Large intestine (tissue), 3 donors: Measurements from ENCODE around the gene ADAMTS1. TPM values are rescaled to one million over a fixed set of nuclear protein-coding genes. Genes with fewer than 3 reads are reported as not detected.
"Not testable (repeated sequence)": the region's sequence is repeated elsewhere in the genome, so short reads cannot be mapped to it uniquely, and the experiment has no call there.

Experiments
- DNase-seq, 2 donors: peaks; one replicate each; pipeline versions ENCODE4 v3.0.0 to v3.0.0-alpha.2; 2013
- H3K27ac ChIP-seq: one replicate; pipeline ENCODE4 v1.5.1; 2013; ENCODE audit warnings: low read length
- H3K27me3 ChIP-seq: 2 replicates; pipeline ENCODE4 v1.6.1; 2013; ENCODE audit warnings: low read length; ENCODE audit not compliant: control insufficient read depth, insufficient read depth
- H3K36me3 ChIP-seq: 2 replicates; pipeline ENCODE4 v1.6.1; 2013; ENCODE audit warnings: low read length; ENCODE audit not compliant: control insufficient read depth, insufficient read depth
- H3K4me1 ChIP-seq: one replicate; pipeline ENCODE4 v1.6.1; 2013; ENCODE audit warnings: low read length; ENCODE audit not compliant: control insufficient read depth, insufficient read depth
- H3K4me3 ChIP-seq: one replicate; pipeline ENCODE4 v1.5.1; 2013; ENCODE audit warnings: low read length
- H3K9me3 ChIP-seq: one replicate; pipeline ENCODE4 v1.6.1; 2013; ENCODE audit warnings: mild to moderate bottlenecking, low read depth, low read length, moderate library complexity; ENCODE audit not compliant: control insufficient read depth
- WGBS: methylation state at CpG from one replicate; pipeline ENCODE4 v1.1.5; 2013; ENCODE audit warnings: low lambda C conversion rate; ENCODE audit not compliant: insufficient coverage; 5-methylcytosine and 5-hydroxymethylcytosine counted together
- polyA plus RNA-seq: library from polyadenylated mRNA; unstranded; fragments of 120-200 nt; gene quantifications from one replicate; pipeline ENCODE4 v1.2.1, GENCODE V29; 2013

ADAMTS1 gene
- polyA plus RNA-seq, 1 donor, result 32.5 TPM

DNA sequence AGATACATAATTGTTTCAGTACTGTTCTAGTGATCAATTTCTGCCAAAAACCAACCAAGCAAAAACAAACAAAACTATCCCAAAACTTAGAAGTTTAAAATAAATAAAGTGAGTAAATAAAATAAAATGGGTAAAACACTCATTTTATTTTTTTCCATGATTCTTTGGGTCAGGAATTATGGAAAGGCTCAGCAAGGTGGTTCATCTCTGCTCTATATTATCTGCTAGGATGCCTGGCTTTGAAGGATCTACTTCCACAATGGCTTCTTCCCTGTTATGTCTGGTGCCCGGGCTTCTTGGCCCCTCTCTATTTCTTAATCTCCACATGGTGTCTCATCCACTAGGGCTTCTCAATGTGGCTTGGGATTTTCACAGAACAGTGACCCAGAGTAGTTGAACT, 29.1 kb upstream of the ADAMTS1 start:
- H3K9me3 ChIP-seq, result peaks cover 4% of the 10 kb centered on the region
- no peak overlapping the region for H3K27ac ChIP-seq
- WGBS, result no CpG with 5 or more reads among the region's 1 CpG
- H3K36me3 ChIP-seq, result no peaks in the 10 kb centered on the region
- DNase-seq, result no peak
- no peaks in the 10 kb centered on the region for H3K4me1 ChIP-seq
- H3K4me3 ChIP-seq, result no peak overlapping the region
- no peaks in the 10 kb centered on the region for H3K27me3 ChIP-seq

DNA sequence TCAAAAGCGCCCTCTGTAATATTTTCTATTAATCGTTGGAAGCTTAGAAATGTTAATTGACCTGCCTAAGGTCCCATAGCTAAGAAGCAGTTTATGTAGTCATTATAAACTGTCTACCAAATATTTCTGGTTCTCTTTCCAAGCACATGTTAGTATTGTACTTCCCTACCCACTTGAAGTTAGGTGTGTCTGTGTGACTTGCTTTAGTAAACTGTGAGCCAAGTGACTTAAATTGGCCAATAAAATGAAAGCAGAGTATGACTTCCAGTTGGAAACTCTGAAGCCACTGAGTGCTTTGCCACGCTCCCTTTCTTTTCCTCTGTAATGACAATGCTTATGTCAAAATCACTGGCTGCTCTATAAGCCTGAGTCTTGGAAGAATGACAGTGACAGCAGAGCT, 20.6 kb upstream of the ADAMTS1 start:
- H3K27ac ChIP-seq, result no peak overlapping the region
- no peak overlapping the region for H3K4me3 ChIP-seq
- no peak for DNase-seq
- H3K36me3 ChIP-seq, result no peaks in the 10 kb centered on the region
- no peaks in the 10 kb centered on the region for H3K9me3 ChIP-seq
- no peaks in the 10 kb centered on the region for H3K4me1 ChIP-seq
- H3K27me3 ChIP-seq, result no peaks in the 10 kb centered on the region
- no CpG with 5 or more reads among the region's 3 CpGs for WGBS

DNA sequence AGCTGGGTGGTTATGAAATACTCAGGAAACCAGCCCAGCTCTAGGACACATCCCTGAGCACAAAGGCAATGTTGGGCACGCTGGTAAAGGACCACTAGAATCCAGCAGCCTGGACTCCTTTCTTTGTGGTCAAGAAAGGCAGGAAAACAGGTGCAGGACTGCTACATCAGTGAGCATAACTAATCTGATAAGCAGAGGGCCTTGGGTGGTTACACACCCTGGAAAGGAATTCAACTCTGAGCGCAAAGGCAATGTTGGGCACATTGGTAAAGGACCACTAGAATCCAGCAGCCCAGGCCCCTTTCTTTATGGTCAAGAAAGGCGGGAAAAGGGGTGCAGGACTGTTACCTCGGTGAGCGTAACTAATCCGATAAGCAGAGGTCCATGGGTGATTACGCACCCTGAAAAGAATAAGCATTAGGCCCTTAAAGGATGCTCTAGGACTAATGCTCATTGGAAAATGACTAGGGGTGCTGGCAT, 11.7 kb upstream of the ADAMTS1 start:
- not testable (repeated sequence) for H3K27ac ChIP-seq, DNase-seq, H3K9me3 ChIP-seq, H3K27me3 ChIP-seq, H3K4me1 ChIP-seq, H3K36me3 ChIP-seq, H3K4me3 ChIP-seq
- no CpG with 5 or more reads among the region's 7 CpGs for WGBS

DNA sequence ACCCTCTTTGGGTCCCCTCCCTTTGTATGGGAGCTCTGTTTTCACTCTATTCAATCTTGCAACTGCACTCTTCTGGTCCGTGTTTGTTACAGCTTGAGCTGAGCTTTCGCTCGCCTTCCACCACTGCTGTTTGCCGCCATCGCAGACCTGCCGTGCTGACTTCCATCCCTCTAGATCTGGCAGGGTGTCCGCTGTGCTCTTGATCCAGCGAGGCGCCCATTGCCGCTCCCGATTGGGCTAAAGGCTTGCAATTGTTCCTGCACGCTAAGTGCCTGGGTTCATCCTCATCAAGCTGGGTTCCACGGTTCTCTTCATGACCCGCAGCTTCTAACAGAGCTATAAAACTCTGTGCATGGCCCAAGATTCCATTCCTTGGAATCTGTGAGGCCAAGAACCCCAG, 9.5 kb upstream of the ADAMTS1 start:
- 100% methylated on average over 1 of the region's 14 CpGs for WGBS
- not testable (repeated sequence) for DNase-seq, H3K36me3 ChIP-seq, H3K27ac ChIP-seq, H3K9me3 ChIP-seq, H3K4me1 ChIP-seq, H3K4me3 ChIP-seq, H3K27me3 ChIP-seq

DNA sequence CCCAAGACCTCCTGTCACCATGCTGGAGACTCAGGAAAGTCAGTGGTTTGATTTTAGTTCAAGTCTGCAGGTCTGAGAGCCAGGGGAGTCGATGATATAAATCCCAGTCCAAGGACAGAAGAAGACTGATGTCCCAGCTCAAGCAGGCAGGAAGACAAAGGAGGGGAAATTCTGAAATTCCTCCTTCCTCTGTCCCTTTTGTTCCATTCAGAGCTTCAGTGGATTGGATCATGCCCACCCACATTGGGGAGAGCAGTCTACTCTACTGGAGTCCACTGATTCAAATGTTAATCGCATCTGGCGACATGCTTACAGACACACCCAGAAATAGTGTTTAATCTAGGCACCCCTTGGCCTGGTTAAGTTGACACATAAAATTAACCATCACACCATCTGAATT, 7.2 kb upstream of the ADAMTS1 start:
- no peak for DNase-seq
- Histone ChIP-seq H3K27ac (no peak overlapping the region), H3K27me3 (no peaks in the 10 kb centered on the region), H3K9me3 (no peaks in the 10 kb centered on the region), H3K4me3 (no peak overlapping the region), H3K36me3 (no peaks in the 10 kb centered on the region), H3K4me1 (no peaks in the 10 kb centered on the region)
- WGBS, result 100% methylated on average over 1 of the region's 3 CpGs

DNA sequence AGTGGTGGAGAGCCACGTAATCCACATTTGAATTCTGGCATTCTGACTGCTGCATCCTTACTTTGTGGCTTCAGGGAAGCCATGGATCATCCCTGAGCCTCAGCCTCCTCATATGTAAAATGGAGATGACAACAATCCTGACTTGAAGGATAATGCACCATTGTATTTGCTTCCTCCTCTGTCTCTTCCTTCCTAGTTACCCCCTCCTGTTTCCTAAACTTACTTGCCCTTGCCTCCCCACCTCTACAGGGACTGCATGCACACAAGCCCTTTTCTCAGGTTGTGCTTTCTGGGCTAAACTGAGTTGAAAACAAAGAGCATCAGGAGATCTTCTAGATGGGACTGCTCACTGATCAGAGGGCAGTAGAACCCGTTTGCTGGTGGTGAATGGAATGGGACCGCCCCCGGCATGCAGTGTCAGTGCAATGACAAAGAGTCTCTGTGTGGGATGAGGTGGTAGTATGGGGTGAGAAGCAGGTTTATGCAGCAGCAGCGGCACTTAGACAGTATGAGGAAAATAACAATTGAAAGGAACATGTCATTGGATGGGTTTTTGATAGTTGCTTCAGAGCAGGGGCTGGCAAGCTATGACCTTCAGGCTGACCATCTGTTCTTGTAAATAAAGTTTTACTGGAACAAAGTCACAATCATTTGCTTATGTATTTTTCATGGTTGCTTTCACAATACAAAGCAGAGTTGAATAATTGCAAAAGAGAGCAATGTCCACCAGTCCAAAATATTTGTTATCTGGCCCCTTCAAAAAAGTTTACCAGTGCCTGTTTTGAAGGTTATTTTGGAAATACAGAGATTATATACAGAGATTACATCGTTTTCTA, 6.1 kb upstream of the ADAMTS1 start:
- H3K36me3 ChIP-seq, result no peaks in the 10 kb centered on the region
- no peak overlapping the region for H3K27ac ChIP-seq
- H3K9me3 ChIP-seq, result no peaks in the 10 kb centered on the region
- no peak for DNase-seq
- WGBS, result no CpG with 5 or more reads among the region's 6 CpGs
- H3K4me1 ChIP-seq, result no peaks in the 10 kb centered on the region
- H3K4me3 ChIP-seq, result no peak overlapping the region
- H3K27me3 ChIP-seq, result no peaks in the 10 kb centered on the region

DNA sequence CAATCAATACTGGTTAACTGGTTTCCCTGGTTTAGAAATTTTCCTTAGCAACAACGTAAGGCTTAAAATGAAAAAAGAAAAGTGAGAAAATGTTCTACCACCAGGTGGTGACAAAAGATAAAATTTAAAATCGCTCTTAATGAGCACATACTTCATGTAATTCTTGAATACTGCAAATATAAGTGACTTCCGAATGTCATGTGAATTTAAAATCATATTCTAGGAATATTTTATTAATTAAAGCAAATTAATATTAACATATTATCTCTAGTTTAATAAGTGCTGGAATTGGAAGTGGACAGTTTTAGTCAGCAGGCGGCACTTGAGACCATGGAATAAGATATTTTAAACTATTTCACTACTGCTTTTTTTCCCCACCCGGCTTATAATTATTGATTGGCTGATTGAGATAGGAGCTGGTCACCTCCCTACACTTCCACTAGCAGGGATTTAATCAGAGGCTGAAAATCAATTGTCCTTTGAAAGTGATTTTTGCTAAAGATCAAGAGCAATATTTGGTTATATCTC, 5.0 kb upstream of the ADAMTS1 start:
- no peak overlapping the region for H3K27ac ChIP-seq
- no peaks in the 10 kb centered on the region for H3K4me1 ChIP-seq
- WGBS, result 29% methylated on average over 3 of the region's 5 CpGs
- no peaks in the 10 kb centered on the region for H3K9me3 ChIP-seq
- H3K4me3 ChIP-seq, result no peak overlapping the region
- peak in 1 of 2 donors; percentile 47 for DNase-seq
- no peaks in the 10 kb centered on the region for H3K27me3 ChIP-seq
- H3K36me3 ChIP-seq, result no peaks in the 10 kb centered on the region

DNA sequence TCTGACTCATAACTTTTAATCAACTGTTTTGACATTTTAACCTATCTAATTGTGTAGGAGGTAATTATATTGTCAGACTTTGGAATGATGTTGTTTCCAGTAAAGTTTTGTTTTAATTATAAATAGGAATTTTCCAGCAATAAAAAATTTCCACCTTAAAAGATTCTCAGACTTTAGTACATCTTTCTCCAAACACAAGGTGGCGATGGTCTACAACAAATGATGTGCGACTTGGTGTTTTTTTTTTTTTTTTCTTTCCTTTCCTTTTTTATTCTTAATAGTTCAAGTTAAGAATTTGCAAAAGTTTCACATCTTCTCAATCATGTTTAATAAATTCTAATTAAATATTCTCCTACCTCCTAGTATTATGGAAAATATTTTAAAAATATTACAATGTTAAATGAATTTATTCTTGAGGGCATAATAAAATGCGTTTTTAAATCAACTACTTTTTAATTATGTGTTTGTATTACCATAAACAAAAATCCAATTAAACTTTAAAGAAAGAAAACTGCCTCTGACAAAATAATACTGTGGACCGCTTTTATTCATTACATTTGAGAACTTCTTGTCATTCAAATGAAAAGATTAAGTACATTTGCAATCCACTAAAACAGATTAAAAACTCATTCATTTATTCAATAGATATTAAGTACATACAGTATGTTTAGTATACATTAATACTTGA, 4.4 kb upstream of the ADAMTS1 start:
- Histone ChIP-seq H3K4me1 (no peaks in the 10 kb centered on the region), H3K36me3 (no peaks in the 10 kb centered on the region), H3K9me3 (no peaks in the 10 kb centered on the region), H3K27ac (no peak overlapping the region), H3K4me3 (no peak overlapping the region), H3K27me3 (no peaks in the 10 kb centered on the region)
- 16% methylated on average over 3 of the region's 4 CpGs for WGBS
- DNase-seq, result peak; percentile 38 to 45

DNA sequence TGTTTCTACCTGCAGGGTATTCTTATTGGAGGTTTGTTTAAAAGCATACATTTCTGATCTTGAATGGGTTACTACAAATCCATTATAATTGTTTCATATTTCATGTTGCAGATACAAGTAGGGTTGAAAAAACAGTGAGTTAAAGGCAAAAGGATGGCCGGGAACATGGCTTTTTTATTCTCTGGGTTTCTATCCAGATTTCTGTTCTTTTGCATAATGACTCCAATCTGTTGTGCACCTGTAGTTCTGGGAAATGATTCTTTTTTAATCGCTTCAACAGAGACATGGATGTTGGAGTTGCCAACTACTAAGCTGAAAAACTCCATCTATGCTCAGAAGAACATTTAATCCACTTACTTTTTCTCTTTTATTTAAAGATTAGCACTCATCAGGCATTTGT, 2.7 kb upstream of the ADAMTS1 start:
- H3K27me3 ChIP-seq, result no peaks in the 10 kb centered on the region
- no peak for DNase-seq
- no peak overlapping the region for H3K4me3 ChIP-seq
- no peaks in the 10 kb centered on the region for H3K9me3 ChIP-seq
- WGBS, result no CpG with 5 or more reads among the region's 2 CpGs
- no peak overlapping the region for H3K27ac ChIP-seq
- no peaks in the 10 kb centered on the region for H3K36me3 ChIP-seq
- no peaks in the 10 kb centered on the region for H3K4me1 ChIP-seq

DNA sequence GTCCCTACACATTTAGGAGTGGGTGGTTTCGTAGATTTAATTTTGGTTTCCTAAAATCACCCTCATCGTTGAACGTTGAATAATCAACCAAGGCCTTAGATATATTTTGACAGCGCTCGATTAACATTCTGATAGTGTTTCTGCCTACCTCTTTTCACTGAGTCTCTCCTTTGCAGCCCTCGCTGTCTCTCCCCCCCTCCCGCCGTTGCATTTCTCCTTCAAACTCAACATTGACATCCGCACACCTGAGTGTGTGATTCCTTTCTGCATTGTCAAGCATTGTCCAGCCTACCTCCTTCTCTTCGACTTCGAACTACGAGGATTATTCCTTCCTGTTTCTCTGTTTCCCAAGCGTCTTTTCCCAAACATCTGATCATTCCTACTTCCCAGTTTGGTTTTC, 1.8 kb upstream of the ADAMTS1 start:
- peaks cover 5% of the 10 kb centered on the region for H3K36me3 ChIP-seq
- no peaks in the 10 kb centered on the region for H3K9me3 ChIP-seq
- DNase-seq, result no peak
- H3K4me3 ChIP-seq, result peak overlapping the region; percentile 87
- H3K4me1 ChIP-seq, result peaks cover 4% of the 10 kb centered on the region
- WGBS, result 39% methylated on average over 7 of the region's 13 CpGs
- no peaks in the 10 kb centered on the region for H3K27me3 ChIP-seq
- H3K27ac ChIP-seq, result peak overlapping the region; percentile 91
